Measurements from ENCODE around the gene C12orf57.

C12orf57 gene

GRCh38 chr12:6959805-6960592, 16.2 kb downstream of the C12orf57 start:
- no peak overlapping the region for H3K9ac ChIP-seq (ENCODE audit: low read length)
- H3K9me2 ChIP-seq (ENCODE audit: low read depth, low read length): no peaks in the 10 kb centered on the region
- no peak overlapping the region for H3K4me3 ChIP-seq (ENCODE audit: low read depth, low read length, poor library complexity, severe bottlenecking)
- TF ChIP-seq CTCF (IDR thresholded peaks at IDR 0.05; ENCODE audit: low read length) (no peak), EZH2 (IDR thresholded peaks at IDR 0.05; ENCODE audit: borderline replicate concordance, low read length) (no peak)
- no peak overlapping the region for H2AFZ ChIP-seq (ENCODE audit: low read length)
- H3K27me3 ChIP-seq (ENCODE audit: insufficient read depth, low read length): peaks cover 10% of the 10 kb centered on the region; the same call in 1 of the 2 replicates
- H3K4me1 ChIP-seq (ENCODE audit: insufficient read depth, low read length, severe bottlenecking): peaks cover 48% of the 10 kb centered on the region
- no peaks in the 10 kb centered on the region for H3K79me2 ChIP-seq (ENCODE audit: insufficient read depth, low read length)
- no peak overlapping the region for H3K27ac ChIP-seq (ENCODE audit: low read depth, low read length, poor library complexity, severe bottlenecking)
- H4K20me1 ChIP-seq (ENCODE audit: insufficient read depth, low read length): no peaks in the 10 kb centered on the region
- no peaks in the 10 kb centered on the region for H3K9me3 ChIP-seq (ENCODE audit: low read length)
- no peaks in the 10 kb centered on the region for H3F3A ChIP-seq (ENCODE audit: insufficient read depth, low read length)
- peaks cover 11% of the 10 kb centered on the region for H3K36me3 ChIP-seq (ENCODE audit: insufficient read depth, low read length)
- no peak overlapping the region for H3K4me2 ChIP-seq (ENCODE audit: low read length)

- Histone ChIP-seq H3K79me2 (ENCODE audit: insufficient read depth, low read length) (no peaks in the 10 kb centered on the region), H3K4me1 (ENCODE audit: insufficient read depth, low read length, severe bottlenecking) (peaks cover 52% of the 10 kb centered on the region), H3K4me2 (ENCODE audit: low read length) (peak overlapping the region; percentile 31; the same call in 1 of the 2 replicates), H3K27me3 (ENCODE audit: insufficient read depth, low read length) (peaks cover 10% of the 10 kb centered on the region; the same call in 1 of the 2 replicates), H3K27ac (ENCODE audit: low read depth, low read length, poor library complexity, severe bottlenecking) (no peak overlapping the region), H3K36me3 (ENCODE audit: insufficient read depth, low read length) (peaks cover 17% of the 10 kb centered on the region), H3K4me3 (ENCODE audit: low read depth, low read length, poor library complexity, severe bottlenecking) (no peak overlapping the region), H3K9ac (ENCODE audit: low read length) (no peak overlapping the region), H3K9me3 (ENCODE audit: low read length) (no peaks in the 10 kb centered on the region), H2AFZ (ENCODE audit: low read length) (no peak overlapping the region), H3K9me2 (ENCODE audit: low read depth, low read length) (no peaks in the 10 kb centered on the region), H3F3A (ENCODE audit: insufficient read depth, low read length) (no peaks in the 10 kb centered on the region), H4K20me1 (ENCODE audit: insufficient read depth, low read length) (no peaks in the 10 kb centered on the region)
- TF ChIP-seq CTCF (IDR thresholded peaks at IDR 0.05; ENCODE audit: low read length) (no peak), EZH2 (IDR thresholded peaks at IDR 0.05; ENCODE audit: borderline replicate concordance, low read length) (no peak)
Measured at GRCh38 chr12:6960593-6961277, 16.9 kb downstream of the C12orf57 start.

GRCh38 chr12:6961278-6961694, 17.5 kb downstream of the C12orf57 start:
- 0 out of 2 replicates have a peak, but pooled peaks cover 5% of the 10 kb centered on the region for H3K27me3 ChIP-seq (ENCODE audit: insufficient read depth, low read length)
- peaks cover 52% of the 10 kb centered on the region for H3K4me1 ChIP-seq (ENCODE audit: insufficient read depth, low read length, severe bottlenecking)
- H3K9me2 ChIP-seq (ENCODE audit: low read depth, low read length): no peaks in the 10 kb centered on the region
- no peaks in the 10 kb centered on the region for H4K20me1 ChIP-seq (ENCODE audit: insufficient read depth, low read length)
- no peak overlapping the region for H2AFZ ChIP-seq (ENCODE audit: low read length)
- H3K27ac ChIP-seq (ENCODE audit: low read depth, low read length, poor library complexity, severe bottlenecking): no peak overlapping the region
- H3F3A ChIP-seq (ENCODE audit: insufficient read depth, low read length): 0 out of 2 replicates have a peak, but pooled peaks cover 2% of the 10 kb centered on the region
- H3K4me3 ChIP-seq (ENCODE audit: low read depth, low read length, poor library complexity, severe bottlenecking): peak overlapping the region; percentile 5
- H3K36me3 ChIP-seq (ENCODE audit: insufficient read depth, low read length): peaks cover 22% of the 10 kb centered on the region
- no peak overlapping the region for H3K9ac ChIP-seq (ENCODE audit: low read length)
- no peaks in the 10 kb centered on the region for H3K79me2 ChIP-seq (ENCODE audit: insufficient read depth, low read length)
- H3K9me3 ChIP-seq (ENCODE audit: low read length): no peaks in the 10 kb centered on the region
- peak overlapping the region; percentile 31; the same call in 1 of the 2 replicates for H3K4me2 ChIP-seq (ENCODE audit: low read length)
- no peak for TF ChIP-seq CTCF (IDR thresholded peaks at IDR 0.05; ENCODE audit: low read length)
- TF ChIP-seq EZH2 (IDR thresholded peaks at IDR 0.05; ENCODE audit: borderline replicate concordance, low read length): no peak
